HUES48 (cell line): ENCODE data around the gene DUS3L.
"Not testable (repeated sequence)": the region's sequence is repeated elsewhere in the genome, so short reads cannot be mapped to it uniquely, and the experiment has no call there.

ENCODE experiments used
- H3K27ac ChIP-seq: one replicate; pipeline ENCODE4 v1.7.0; 2013; ENCODE audit warnings: low read depth, low read length, inconsistent platforms
- H3K27me3 ChIP-seq: 2 replicates; pipeline ENCODE4 v1.6.1; 2013; ENCODE audit warnings: mild to moderate bottlenecking, low read length; ENCODE audit not compliant: control insufficient read depth, insufficient read depth
- H3K36me3 ChIP-seq: 2 replicates; pipeline ENCODE4 v1.6.1; 2013; ENCODE audit warnings: low read length; ENCODE audit not compliant: control insufficient read depth, insufficient read depth
- H3K4me1 ChIP-seq: 2 replicates; pipeline ENCODE4 v1.6.1; 2013; ENCODE audit warnings: mild to moderate bottlenecking, low read length; ENCODE audit not compliant: control insufficient read depth, insufficient read depth
- H3K4me3 ChIP-seq: 2 replicates; pipeline ENCODE4 v1.5.1; 2013; ENCODE audit warnings: mild to moderate bottlenecking, low read depth, low read length
- H3K9ac ChIP-seq: 2 replicates; pipeline ENCODE4 v1.6.1; 2013; ENCODE audit warnings: mild to moderate bottlenecking, low read depth, low read length, moderate library complexity
- H3K9me3 ChIP-seq: 2 replicates; pipeline ENCODE4 v1.6.1; 2013; ENCODE audit warnings: low read length; ENCODE audit not compliant: control insufficient read depth, insufficient read depth

The DUS3L gene

GRCh38 chr19:5753743-5754142, 37.2 kb downstream of the DUS3L start:
- Histone ChIP-seq H3K9me3 (no peaks in the 10 kb centered on the region), H3K9ac (no peak overlapping the region), H3K4me1 (no peaks in the 10 kb centered on the region), H3K4me3 (no peak overlapping the region), H3K27ac (no peak overlapping the region), H3K36me3 (no peaks in the 10 kb centered on the region), H3K27me3 (no peaks in the 10 kb centered on the region)

- Histone ChIP-seq H3K27me3 (no peaks in the 10 kb centered on the region), H3K9ac (no peak overlapping the region), H3K36me3 (no peaks in the 10 kb centered on the region), H3K27ac (no peak overlapping the region), H3K9me3 (no peaks in the 10 kb centered on the region), H3K4me1 (no peaks in the 10 kb centered on the region), H3K4me3 (no peak overlapping the region)
These were observed 39.3 kb downstream of the DUS3L start for GRCh38 chr19:5751709-5752108.

DNA sequence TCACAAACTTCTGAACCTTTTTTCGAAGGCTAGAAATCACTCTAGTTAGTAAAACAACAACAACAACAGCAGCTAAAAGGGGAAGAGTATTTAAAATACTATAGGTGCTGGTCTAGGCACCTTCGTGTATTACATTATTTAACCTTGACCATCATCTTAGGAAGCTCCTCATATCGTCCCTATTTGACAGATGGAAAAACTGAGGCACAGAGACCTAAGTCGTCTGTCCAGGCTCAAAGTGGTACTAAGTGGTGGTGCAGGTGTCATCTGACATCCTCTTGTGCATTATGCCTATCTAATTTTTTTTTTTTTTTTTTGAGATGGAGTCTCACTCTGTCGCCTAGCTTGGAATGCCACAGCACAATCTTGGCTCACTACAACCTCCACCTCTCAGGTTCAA, 41.5 kb downstream of the DUS3L start:
- no peak overlapping the region for H3K9ac ChIP-seq
- no peak overlapping the region for H3K4me3 ChIP-seq
- H3K27ac ChIP-seq, result no peak overlapping the region
- no peaks in the 10 kb centered on the region for H3K36me3 ChIP-seq
- H3K9me3 ChIP-seq, result no peaks in the 10 kb centered on the region
- H3K27me3 ChIP-seq, result no peaks in the 10 kb centered on the region
- no peaks in the 10 kb centered on the region for H3K4me1 ChIP-seq

DNA sequence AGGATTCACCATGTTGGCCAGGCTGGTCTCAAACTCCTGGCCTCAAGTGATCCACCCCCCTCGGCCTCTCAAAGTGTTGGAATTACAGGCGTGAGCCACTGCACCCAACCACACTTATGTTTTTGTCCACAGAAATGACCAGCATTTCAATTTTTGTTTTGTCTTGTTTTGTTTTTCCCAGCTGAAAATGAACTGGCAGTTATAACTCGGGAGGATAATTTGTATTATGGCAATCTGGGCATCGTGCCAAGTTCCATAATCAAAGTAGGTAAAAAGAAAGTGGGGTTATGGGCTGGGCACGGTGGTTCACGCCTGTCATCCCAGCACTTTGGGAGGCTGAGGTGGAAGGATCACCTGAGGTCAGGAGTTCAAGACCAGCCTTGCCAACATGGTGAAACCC, 42.0 kb downstream of the DUS3L start:
- H3K4me3 ChIP-seq, H3K36me3 ChIP-seq, H3K27ac ChIP-seq, H3K4me1 ChIP-seq, H3K9ac ChIP-seq, H3K9me3 ChIP-seq, H3K27me3 ChIP-seq: not testable (repeated sequence)

GRCh38 chr19:5744999-5745398, 46.0 kb downstream of the DUS3L start:
- not testable (repeated sequence) for H3K27ac ChIP-seq, H3K9me3 ChIP-seq, H3K27me3 ChIP-seq, H3K9ac ChIP-seq, H3K4me3 ChIP-seq, H3K36me3 ChIP-seq, H3K4me1 ChIP-seq

- Histone ChIP-seq H3K9ac (no peak overlapping the region), H3K4me1 (no peaks in the 10 kb centered on the region), H3K4me3 (no peak overlapping the region), H3K9me3 (no peaks in the 10 kb centered on the region), H3K27me3 (no peaks in the 10 kb centered on the region), H3K36me3 (no peaks in the 10 kb centered on the region), H3K27ac (no peak overlapping the region)
These were observed 47.3 kb downstream of the DUS3L start for GRCh38 chr19:5743630-5744029.

DNA sequence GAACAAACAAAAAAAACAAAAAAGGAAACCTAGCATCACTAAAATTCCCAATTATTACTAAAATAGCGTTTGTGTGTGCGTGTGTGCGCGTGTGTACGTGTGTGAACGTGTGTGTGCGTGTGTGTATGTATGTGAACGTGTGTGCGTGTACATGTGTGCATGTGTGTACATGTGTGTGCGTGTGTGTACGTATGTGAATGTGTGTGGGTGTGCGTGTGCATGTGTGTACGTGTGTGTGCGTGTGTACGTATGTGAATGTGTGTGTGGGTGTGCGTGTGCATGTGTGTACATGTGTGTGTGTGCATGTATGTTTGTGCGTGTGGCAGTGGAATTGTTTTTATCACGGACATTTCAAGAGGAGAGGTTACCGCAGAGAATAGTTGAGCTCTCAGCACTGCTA, 48.9 kb downstream of the DUS3L start:
- Histone ChIP-seq H3K36me3 (no peaks in the 10 kb centered on the region), H3K4me1 (no peaks in the 10 kb centered on the region), H3K9me3 (no peaks in the 10 kb centered on the region), H3K4me3 (no peak overlapping the region), H3K27me3 (no peaks in the 10 kb centered on the region), H3K27ac (no peak overlapping the region), H3K9ac (no peak overlapping the region)

DNA sequence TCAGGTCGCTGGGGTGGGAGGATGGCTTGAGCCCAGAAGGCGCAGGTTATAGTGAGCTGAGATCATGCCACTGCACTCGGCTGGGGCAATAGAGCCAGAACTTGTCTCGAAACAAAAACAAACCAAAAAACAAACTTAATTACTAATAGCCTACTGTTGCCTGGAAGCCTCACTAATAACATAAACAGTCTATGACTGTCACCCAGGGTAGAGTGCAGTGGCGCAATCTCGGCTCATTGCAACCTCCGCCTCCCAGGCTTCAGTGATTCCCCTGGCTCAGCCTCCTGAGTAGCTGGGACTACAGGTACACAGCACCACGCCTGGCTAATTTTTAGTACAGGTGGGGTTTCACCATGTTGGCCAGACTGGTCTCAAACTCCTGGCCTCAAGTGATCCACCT, 52.5 kb downstream of the DUS3L start:
- H3K9me3 ChIP-seq, result no peaks in the 10 kb centered on the region
- H3K27me3 ChIP-seq, result no peaks in the 10 kb centered on the region
- H3K4me3 ChIP-seq, result no peak overlapping the region
- H3K36me3 ChIP-seq, result no peaks in the 10 kb centered on the region
- no peak overlapping the region for H3K27ac ChIP-seq
- H3K4me1 ChIP-seq, result no peaks in the 10 kb centered on the region
- H3K9ac ChIP-seq, result no peak overlapping the region
